Left cardiac atrium (tissue), 4 donors: ENCODE measurements around the gene PTBP2. TPM values are rescaled to one million over a fixed set of nuclear protein-coding genes. Genes with fewer than 3 reads are reported as not detected.
"Not testable (repeated sequence)": the region's sequence is repeated elsewhere in the genome, so short reads cannot be mapped to it uniquely, and the experiment has no call there.

ENCODE experiments used
- ATAC-seq, 2 donors: fragments of 200-7000 bp; cut with Tn5 transposase; one replicate each; pipeline ENCODE4 v1.9.1; 2020; ENCODE audit warnings: mild to moderate bottlenecking in 2 of 2, moderate library complexity in 2 of 2
- DNase-seq: peaks from one replicate; pipeline ENCODE4 v3.0.0-alpha.2; 2020
- intact Hi-C, 2 donors: fragments of 100-400 bp; cut with DNase I; formaldehyde crosslinking; loops; one replicate each; pipeline versions ENCODE4 v1.14.1 to v1.15.1; 2022 to 2023
- total RNA-seq, 2 donors: library from RNA; stranded (reverse); fragmentation: NEBNext Ultra II Directional; extraction: Animal tissue kit (Norgen Biotek cat#: 25700); gene quantifications; one replicate each; pipeline ENCODE4 v1.2.1, GENCODE V29; 2021
- donor health status: DM: no; HTN: yes; CAD: no.
- donor health status: DM: no; HTN: yes; CAD: no; lungs with severe emphysema.
- donor health status: DM: yes; HTN: yes; CAD: no.
- donor health status: Dilated cardiomyopathy.

Gene PTBP2
- total RNA-seq, 2 donors from 2014 or later = 12.5 to 16.3 TPM

DNA sequence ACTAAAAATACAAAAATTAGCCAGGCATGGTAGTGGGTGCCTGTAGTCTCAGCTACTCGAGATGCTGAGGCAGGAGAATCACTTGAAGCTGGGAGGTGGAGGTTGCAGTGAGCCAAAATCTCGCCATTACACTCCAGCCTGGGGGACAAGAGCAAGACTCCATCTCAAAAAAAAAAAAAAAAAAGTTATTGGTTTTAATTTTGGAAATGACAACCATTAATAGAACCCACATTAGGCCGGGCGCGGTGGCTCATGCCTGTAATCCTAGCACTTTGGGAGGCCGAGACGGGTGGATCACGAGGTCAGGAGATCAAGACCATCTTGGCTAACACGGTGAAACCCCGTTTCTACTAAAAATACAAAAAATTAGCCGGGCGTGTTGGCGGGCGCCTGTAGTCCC lies 80.1 kb downstream of the PTBP2 start:
- ATAC-seq, DNase-seq, intact Hi-C loops: not testable (repeated sequence)

DNA sequence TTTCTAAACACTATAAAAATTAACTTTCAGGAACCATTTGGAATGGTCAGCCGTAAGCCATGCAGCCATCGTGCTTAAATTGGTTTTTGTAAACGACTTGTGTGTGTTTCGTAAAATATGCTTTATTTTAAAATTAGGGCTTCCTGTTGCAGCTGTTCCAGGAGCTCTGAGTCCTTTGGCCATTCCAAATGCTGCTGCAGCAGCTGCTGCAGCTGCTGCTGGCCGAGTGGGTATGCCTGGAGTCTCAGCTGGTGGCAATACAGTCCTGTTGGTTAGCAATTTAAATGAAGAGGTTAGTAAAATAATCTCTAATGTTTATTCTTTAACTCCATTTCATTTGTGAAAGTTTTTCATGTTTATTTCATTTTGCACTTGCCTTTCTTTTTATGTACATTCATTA lies 83.1 kb downstream of the PTBP2 start:
- intact Hi-C loops = no loop called here
- DNase-seq (no peak), ATAC-seq (no peak)

DNA sequence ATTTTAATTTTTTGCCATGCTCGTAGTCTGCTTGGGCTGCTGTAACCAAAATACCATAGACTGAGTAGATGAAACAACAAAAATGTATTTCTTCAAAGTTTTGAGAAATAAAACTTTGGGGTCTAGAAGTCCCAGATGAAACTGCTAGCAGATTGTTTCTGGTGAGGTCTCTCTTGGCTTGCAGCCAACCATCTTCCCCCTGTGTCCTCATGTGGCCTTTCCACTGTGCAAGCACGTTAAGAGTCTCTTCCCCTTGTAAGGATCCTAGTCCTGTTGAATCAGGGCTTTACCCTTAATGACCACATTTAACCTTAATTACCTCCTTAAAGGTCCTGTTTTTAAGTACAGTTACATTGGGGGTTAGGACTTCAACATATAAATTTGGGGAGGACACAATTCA lies 86.6 kb downstream of the PTBP2 start:
- ATAC-seq (no peak), DNase-seq (no peak)
- intact Hi-C loops = no loop called here

DNA sequence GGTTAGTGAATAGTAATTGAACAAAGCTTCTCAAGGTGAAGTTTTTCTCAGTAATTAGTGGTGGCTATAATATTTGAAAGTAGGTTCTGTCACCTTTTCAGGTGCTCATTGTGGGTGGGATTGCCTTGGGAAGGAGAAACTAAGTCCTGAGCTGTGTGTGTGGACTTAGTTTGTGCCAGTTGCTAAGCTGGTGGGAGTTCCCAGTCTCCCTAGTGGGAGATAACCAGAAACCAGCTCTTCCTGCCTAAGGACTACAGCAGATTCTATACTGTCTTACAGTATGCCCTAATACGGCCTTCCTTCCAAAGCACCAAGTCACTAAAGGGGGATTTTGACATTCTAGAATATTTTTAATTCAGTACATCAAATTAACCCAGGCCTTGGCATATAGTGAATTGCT lies 94.3 kb downstream of the PTBP2 start:
- DNase-seq = no peak
- no peak for ATAC-seq
- intact Hi-C loops = no loop called here

DNA sequence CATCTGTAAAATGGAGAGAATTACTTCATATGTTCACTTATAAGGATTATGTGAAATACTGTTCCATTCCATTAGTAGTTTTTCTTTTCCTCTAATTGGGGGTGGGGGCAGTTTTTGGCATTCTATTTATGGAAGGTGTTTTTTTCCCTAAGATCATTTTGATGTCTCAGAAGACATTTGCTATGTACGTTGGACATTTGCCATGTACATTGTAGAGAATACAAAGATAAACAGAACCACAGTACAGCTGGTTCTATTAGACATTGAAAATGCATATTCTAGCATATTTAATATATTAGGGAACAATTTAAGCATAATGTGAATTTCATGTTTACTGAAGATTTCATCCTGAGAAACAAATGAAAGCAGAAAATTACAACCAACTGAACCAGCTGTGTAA lies 98.5 kb downstream of the PTBP2 start:
- intact Hi-C loops = no loop called here
- DNase-seq (no peak), ATAC-seq (no peak)

DNA sequence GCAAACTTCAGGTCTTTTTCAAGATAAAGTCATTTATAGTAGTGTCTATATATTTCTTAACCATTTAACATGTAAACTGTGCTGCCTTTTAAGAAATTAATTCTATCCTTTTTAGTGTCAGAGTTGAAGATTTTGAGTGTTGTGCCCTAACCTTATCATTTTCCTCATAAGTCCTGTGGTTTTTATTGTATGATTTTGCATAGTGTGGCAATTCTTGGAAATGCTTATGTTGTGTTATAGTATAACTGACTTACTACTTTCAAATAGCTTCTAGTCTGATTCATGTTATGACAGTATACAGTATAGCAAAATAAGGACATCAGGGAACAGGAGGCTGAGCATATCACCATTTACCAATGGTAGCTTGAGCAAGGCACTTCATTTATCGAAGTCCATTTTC lies 99.1 kb downstream of the PTBP2 start:
- no peak for ATAC-seq
- no peak for DNase-seq
- intact Hi-C loops = no loop called here

DNA sequence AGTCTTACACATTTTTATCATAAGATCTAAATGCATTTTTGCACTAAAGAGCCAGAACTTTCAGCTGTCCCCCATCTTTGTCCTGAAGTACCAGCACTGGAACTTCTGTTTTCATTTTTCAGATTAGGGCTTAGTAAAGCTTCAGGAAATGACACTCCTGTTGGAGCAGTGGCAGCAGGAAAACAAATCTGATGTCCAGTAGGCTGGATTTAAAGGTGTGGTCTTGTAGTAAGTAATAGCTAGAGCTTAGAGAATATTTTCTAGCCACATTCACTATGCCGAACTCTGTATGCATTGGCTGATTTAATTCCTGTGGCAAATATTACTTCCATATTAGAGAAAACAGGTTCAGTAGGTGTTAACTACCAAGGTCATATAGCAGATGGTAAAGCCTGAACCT lies 103.6 kb downstream of the PTBP2 start:
- intact Hi-C loops = no loop called here
- no peak for DNase-seq
- no peak for ATAC-seq

DNA sequence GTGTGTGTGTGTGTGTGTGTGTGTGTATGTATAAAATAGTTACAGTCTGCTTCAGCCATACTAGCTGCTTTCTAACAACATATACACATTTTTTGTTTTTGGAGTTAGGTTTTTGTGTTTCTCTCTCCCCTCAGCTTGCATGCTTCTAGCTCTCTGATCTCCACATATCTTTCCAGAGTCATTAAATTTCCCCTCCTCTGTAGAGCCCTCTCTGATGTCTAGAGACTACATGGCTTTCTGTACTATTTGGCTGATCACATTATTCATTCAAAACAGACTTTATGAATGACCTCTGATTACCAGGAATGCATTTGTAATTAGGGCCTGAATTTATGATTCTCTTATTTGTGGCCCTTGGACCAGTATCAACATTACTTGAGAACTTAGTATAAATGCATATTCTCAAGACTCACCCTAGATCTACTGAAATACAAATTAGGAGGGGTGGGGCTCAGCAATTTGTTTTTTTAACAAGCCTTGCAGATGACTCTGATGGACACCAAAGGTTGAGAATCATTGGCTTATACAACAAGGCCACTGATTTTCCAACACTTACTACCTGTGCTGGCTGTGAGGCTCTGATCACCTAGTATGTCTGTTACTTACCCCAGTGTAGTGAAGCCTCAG lies 104.5 kb downstream of the PTBP2 start:
- ATAC-seq (no peak), DNase-seq (no peak)
- intact Hi-C loops = no loop called here

DNA sequence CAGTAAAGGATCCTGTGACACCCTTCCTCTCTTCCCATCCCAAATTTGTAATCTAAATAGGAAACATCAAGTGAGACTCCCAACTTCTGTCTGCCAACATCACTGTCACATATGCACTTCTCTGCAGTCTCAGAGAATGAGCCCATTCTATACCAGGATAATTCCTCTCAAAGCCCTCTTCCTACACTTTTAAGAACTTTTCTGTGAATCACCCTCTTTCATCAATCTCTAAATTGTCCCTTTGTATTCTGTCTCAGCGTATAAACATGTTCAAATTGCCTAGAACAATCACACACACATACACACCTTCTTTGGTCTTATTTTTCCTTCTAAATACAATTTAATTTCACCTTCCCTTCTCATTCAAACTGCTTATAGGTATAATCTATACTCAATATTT lies 111.8 kb downstream of the PTBP2 start:
- ATAC-seq (no peak), DNase-seq (no peak)
- intact Hi-C loops = no loop called here

DNA sequence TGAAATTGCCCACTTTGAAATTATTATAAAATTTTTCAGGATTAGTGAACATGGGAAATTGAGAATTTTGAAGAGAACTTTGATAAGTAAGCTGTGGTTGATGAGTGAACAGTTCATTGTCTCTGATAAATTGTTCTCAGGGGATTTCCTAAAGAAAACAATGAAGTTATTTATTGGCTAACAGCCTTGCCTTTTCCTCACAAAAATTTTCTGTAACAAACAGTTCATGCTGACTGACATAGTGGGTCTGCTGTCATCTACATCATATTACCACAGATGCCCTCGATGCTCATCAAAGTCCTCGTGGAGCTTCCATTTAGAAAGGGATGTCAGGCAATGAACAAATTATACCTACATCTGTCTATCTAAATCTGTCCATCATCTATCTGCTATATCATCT lies 113.4 kb downstream of the PTBP2 start:
- ATAC-seq (no peak), DNase-seq (no peak)
- intact Hi-C loops = no loop called here

DNA sequence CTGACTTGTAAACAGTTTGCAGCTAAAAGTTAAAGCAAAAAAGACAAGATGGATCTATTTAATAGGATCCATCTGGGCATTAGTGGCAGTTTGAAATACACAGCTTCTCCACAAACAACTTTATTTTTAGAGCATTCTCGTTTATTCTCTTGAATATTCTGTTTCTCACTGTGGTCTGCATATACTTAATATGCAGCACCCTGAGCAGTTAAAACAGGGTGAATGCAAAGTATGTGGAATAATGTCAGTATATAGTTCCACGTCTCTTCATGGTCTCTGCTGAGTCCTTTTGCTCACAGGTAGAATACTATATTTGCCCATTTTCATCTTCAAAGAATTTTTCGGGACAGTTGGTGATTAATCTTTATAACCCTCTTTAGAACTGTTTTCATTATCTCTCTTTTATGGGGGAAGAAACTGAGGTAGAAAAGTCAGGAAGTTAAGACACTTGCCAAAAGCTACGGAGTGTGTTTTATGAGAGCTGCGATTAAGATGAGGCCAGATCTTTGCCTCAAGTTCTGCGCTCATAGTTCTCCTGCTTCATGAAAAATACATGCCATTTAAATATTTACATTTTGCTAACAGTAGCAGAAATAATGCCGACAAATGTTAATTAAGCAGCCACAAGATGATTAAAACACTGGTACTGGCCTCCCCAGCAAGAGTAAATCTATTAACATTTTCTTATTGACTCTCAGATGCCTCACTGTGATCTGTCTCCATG lies 115.6 kb downstream of the PTBP2 start:
- intact Hi-C loops = no loop called here
- DNase-seq (no peak), ATAC-seq (no peak)

DNA sequence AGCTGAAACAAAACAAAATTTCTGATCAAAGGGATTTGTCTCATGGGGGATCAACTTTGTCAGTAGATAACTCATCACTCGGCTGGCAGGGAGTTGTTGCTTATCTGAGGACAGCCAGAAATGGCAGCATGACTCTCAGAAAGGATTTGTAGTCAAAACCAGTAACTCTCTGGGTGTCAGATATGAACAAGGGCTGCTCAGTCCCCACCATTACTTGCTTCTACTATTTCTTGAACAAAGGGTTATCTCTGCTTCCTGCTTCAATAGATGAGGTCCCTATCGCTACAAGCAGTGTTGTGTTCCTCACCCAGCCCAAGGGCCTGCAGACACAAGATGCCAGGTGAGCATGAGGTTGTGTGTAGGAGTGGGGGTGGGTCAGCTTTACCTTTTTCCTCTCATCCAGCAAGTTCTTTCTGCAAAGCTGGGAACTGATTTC lies 116.2 kb downstream of the PTBP2 start:
- ATAC-seq (no peak), DNase-seq (no peak)
- intact Hi-C loops = no loop called here

DNA sequence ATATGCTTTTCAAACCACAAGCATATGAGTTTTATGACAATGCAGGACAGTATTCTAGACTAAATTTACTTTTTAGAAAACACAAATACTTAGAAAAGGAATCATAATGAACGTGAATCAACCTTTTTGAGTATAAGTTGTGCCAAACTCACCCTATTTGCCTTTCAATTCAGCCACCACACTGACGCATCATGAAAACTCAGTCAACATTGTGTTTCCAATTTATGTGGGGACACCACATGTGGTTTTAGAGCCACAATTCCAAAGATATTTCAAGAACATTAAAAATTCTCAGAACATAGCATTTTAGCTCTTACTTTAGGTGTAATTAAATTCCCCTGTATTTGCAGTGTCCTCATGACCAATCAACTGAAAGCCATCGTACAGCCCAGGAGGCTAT lies 118.8 kb downstream of the PTBP2 start:
- ATAC-seq (no peak), DNase-seq (no peak)
- intact Hi-C loops = no loop called here

DNA sequence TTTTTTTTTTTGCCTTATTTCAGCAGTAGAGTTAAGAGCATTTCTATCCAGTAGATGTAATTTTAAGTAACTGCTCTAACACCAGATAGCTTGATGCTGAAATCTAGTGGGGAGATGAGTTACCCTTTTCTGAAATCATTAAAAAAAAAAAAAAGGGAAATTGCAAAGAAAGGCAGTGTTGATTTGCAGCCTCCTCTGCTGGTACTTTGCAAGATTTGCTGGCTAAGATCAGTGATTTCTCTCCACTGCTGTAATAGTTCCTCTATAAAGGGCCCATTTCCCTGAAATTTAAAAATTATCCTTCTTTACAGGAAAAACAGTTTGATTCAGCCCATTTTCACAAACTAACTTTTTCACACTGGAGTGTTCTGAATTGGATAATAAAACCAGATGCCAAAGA lies 120.6 kb downstream of the PTBP2 start:
- intact Hi-C loops = no loop called here
- DNase-seq (no peak), ATAC-seq (no peak)

DNA sequence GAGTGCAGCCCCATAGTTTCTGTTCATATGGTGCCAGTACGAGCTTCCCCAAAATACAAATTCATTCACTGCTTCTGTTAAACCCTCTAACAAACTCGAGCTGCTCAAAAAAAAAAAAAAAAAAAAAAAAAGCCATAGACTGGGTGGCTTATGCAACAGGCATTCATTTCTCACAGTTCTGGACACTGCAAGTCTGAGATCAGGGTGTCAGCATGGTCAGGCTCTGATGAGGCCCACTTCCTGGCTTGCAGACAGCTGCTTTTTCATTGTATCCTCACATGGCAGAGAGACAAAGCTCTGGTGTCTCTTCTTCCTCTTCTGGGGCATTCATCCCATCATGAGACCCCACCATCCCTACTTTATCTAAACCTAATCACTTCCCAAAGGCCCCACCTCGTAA lies 121.6 kb downstream of the PTBP2 start:
- DNase-seq (no peak), ATAC-seq (no peak)
- intact Hi-C loops = no loop called here

DNA sequence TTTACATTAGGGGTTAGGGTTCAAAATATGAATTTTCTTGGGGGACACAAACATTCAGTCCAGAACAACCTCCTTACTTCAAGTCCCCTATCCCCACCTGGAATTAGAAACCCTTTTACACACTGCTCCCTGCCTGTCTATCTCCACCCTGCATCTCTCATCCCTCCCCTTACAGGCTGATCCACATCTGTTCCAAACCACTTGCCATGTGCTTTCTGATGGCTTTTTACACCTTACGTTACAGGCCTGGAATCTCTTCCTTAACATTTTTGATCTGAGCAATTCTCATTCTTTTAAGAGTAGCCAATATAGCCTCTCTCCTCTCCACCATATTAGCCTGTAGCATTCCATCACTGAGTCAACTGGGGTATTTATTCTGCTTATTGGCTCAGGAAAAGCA lies 122.0 kb downstream of the PTBP2 start:
- no peak for DNase-seq
- intact Hi-C loops = no loop called here
- ATAC-seq = no peak

DNA sequence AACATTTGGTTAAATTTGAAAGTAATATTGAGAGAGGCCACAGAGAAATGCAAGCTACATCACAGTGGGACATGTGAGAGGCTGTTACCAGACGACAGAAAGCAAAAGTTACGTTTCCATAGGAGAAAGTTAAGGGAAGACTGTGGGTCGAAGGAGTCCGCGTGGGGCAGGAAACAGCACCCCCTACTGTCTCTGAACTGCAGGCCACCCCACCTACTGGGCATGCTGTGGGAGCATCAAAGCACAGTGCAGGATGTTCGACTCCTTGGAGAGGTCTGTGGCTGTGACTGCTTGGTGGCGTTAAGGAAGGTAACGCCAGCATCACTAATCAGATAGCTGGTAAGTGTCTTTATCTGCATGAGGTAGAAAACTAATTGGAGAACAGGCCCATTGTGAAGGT lies 123.9 kb downstream of the PTBP2 start:
- intact Hi-C loops = no loop called here
- ATAC-seq (peak in 1 of 2 donors; percentile 35), DNase-seq (no peak)

DNA sequence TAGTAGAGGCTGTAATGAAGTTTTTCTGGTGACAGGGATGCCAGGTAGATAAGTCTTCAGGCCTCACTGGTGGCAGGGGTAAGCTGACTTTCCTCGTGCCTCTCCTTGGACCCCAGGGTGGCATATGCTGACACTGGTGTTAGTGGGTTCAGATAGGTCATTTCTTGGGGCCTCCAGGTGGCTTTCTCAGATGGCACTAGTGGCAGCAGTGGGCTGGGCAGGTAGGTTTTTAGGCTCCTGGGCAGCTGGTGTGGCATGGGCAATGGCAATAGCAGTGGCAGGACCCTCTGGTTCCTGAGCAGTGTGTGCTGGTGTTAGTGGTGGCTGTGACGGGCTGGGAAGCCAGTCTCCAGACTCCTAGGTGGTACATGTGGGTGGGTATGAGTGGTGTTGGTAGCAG lies 140.3 kb downstream of the PTBP2 start:
- ATAC-seq (no peak), DNase-seq (no peak)
- intact Hi-C loops = no loop called here

DNA sequence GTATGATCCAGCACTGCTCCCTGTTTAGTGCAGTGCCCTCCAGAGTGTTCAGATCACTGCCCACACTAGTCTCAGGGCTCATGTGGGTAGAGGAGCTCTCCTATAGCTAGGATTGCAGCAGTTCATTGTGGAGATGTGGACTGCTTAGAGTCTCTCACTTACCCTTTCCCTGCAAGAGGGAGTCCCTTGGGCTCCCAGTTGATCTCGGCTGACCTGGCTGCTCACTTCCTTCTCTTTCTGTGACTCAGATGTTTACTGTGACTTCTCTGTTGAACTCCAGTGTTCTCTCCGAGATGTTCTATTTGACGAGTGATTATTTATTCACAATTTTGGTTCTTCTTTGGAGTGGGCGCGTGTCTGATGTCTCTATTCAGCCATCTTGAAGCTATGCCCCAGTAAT lies 141.9 kb downstream of the PTBP2 start:
- intact Hi-C loops = no loop called here
- DNase-seq (no peak), ATAC-seq (no peak)
